GM12878 (cell line): ENCODE results near the gene STK16. TPM values are rescaled to one million over a fixed set of nuclear protein-coding genes. Genes with fewer than 3 reads are reported as not detected.
"Not testable (repeated sequence)": the region's sequence is repeated elsewhere in the genome, so short reads cannot be mapped to it uniquely, and the experiment has no call there.

Experiments
- ATAC-seq: fragments of 200-7000 bp; cut with Tn5 transposase; 3 replicates; pipeline ENCODE4 v1.9.1; 2020; ENCODE audit warnings: mild to moderate bottlenecking, moderate library complexity
- BruUV-seq: library from RNA; stranded (reverse); fragments of 400-500 nt; replicated peaks from 2 replicates; lab custom pipeline; 2021; lab: Mats Ljungman, UMichigan
- CTCF ChIA-PET: fragments of 300-600 bp; sonication (Branson Sonifier 250); formaldehyde crosslinking; extraction: SDS; loops from one replicate; lab custom pipeline; 2021; ENCODE audit warnings: inconsistent platforms; lab: Yijun Ruan, JAX
- POLR2A ChIA-PET: fragments of 350-600 bp; formaldehyde crosslinking; extraction: SDS; loops from one replicate; lab custom pipeline; 2021; ENCODE audit warnings: inconsistent platforms; lab: Charles Lee
- RAD21 ChIA-PET: fragments of 300-600 bp; sonication (Branson Sonifier 250); formaldehyde crosslinking; loops from one replicate; lab custom pipeline; 2023; ENCODE audit warnings: antibody characterized with exemption; ENCODE audit not compliant: unreplicated experiment; lab: Charles Lee
- SMC1A ChIA-PET: fragments of 300-600 bp; sonication (Branson Sonifier 250); formaldehyde crosslinking; loops from one replicate; lab custom pipeline; 2023; ENCODE audit not compliant: unreplicated experiment, uncharacterized antibody; lab: Charles Lee
- DNase-seq: peaks from one replicate; pipeline ENCODE4 v3.0.0-alpha.2; 2011; ENCODE audit warnings: low read depth, low spot score
- FAIRE-seq: peaks from 3 replicates; lab custom pipeline; 2011; peaks lifted over from hg19 to GRCh38; lab: Jason Lieb, UNC
- H2AFZ ChIP-seq: 2 replicates; pipeline ENCODE4 v1.6.0; 2011; ENCODE audit warnings: low read depth, low read length, control low read depth; ENCODE audit not compliant: control insufficient read depth
- H3K27ac ChIP-seq: 2 replicates; pipeline ENCODE4 v1.5.1; 2011; ENCODE audit warnings: control low read depth; ENCODE audit not compliant: control insufficient read depth, insufficient read depth
- H3K27me3 ChIP-seq, 2 experiments: replicated peaks in 1 of 2; 2 replicates each; pipeline versions ENCODE4 v1.6.0 to v1.6.1; 2011; ENCODE audit warnings: low read length in 1 of 2; ENCODE audit not compliant: control insufficient read depth in 2 of 2, insufficient read depth in 2 of 2
- H3K36me3 ChIP-seq, 2 experiments: 2 replicates each; pipeline ENCODE4 v1.5.1; 2011; ENCODE audit warnings: low read length in 1 of 2; ENCODE audit not compliant: control insufficient read depth in 2 of 2, insufficient read depth in 2 of 2
- H3K4me1 ChIP-seq: 2 replicates; pipeline ENCODE4 v1.6.1; 2011; ENCODE audit warnings: mild to moderate bottlenecking, low read length, moderate library complexity, mixed read lengths; ENCODE audit not compliant: control insufficient read depth, insufficient read depth
- H3K4me2 ChIP-seq: 2 replicates; pipeline ENCODE4 v1.6.0; 2011; ENCODE audit warnings: control low read depth; ENCODE audit not compliant: control insufficient read depth, insufficient read depth
- H3K4me3 ChIP-seq: fragments of 200-600 bp; sonication (generic); 2 replicates; pipeline ENCODE4 v1.5.1; 2016
- H3K79me2 ChIP-seq: 2 replicates; pipeline ENCODE4 v1.6.0; 2011; ENCODE audit warnings: low read length; ENCODE audit not compliant: control insufficient read depth, insufficient read depth
- H3K9ac ChIP-seq: 2 replicates; pipeline ENCODE4 v1.8.0; 2011; ENCODE audit warnings: low read length, control low read depth, mixed read lengths; ENCODE audit not compliant: control insufficient read depth, insufficient read depth
- H3K9me3 ChIP-seq: replicated peaks from 3 replicates; pipeline ENCODE4 v1.5.1; 2011; ENCODE audit warnings: mild to moderate bottlenecking, low read length; ENCODE audit not compliant: control insufficient read depth, insufficient read depth
- H4K20me1 ChIP-seq: 2 replicates; pipeline ENCODE4 v1.6.0; 2011; ENCODE audit not compliant: control insufficient read depth, insufficient read depth
- JUND ChIP-seq: IDR thresholded peaks from 2 replicates; pipeline ENCODE4 v1.6.1; 2012; ENCODE audit warnings: low read depth, mild to moderate bottlenecking, low read length, improper control_type of control experiment, moderate library complexity
- POLR2A ChIP-seq: IDR thresholded peaks from 2 replicates; pipeline ENCODE4 v1.6.1; 2011; ENCODE audit warnings: low read depth, mild to moderate bottlenecking, low read length
- WGBS: methylation state at CpG from one replicate; pipeline ENCODE4 v1.1.6; 2016; ENCODE audit warnings: low lambda C conversion rate; ENCODE audit not compliant: insufficient replicate concordance, insufficient coverage; ENCODE audit errors: missing lambda C conversion rate; 5-methylcytosine and 5-hydroxymethylcytosine counted together
- in situ Hi-C: fragments of 300-500 bp; cut with MboI; formaldehyde crosslinking; loops from 9 replicates; pipeline ENCODE4 v1.14.3; 2018; ENCODE audit warnings: mixed read lengths
- intact Hi-C: fragments of 100-400 bp; cut with micrococcal nuclease; formaldehyde crosslinking; loops from one replicate; pipeline ENCODE4 v1.14.2; 2022; ENCODE audit not compliant: unreplicated experiment
- polyA plus RNA-seq, 11 experiments: library from polyadenylated mRNA; depleted of rRNA in 4 of 11; unstranded in 6 of 11; stranded (reverse) in 5 of 11; fragments of >200 nt; fragmentation: Nextera tagmentation in 4 of 11; fragmentation: Illumina TruSeq in 1 of 11; extraction: Ambion mirVana in 4 of 11; extraction: Trizol in 1 of 11; gene quantifications; 1 replicate in 1 of 11; 2 replicates in 10 of 11; pipeline versions ENCODE4 v1.2.1 to v1.2.3, GENCODE V29; 2011 to 2016; ENCODE audit warnings: inconsistent platforms in 2 of 11, missing spikeins in 2 of 11, low read depth in 1 of 11
- total RNA-seq, 4 experiments: library from RNA; depleted of rRNA in 3 of 4; stranded (reverse); fragments of >200 nt in 3 of 4; fragmentation: Illumina TruSeq in 1 of 4; extraction: Trizol in 1 of 4; gene quantifications; 2 replicates each; pipeline versions ENCODE4 v1.2.1 to v1.2.3, GENCODE V29; 2013 to 2021
- TF ChIP-seq, protein P1 (sequence below), 3 experiments: IDR thresholded peaks in 2 of 3; conservative IDR thresholded peaks in 1 of 3; 2 replicates each; pipeline ENCODE4 v1.5.1; 2011; ENCODE audit warnings: low read depth in 3 of 3, low read length in 3 of 3, mild to moderate bottlenecking in 3 of 3, control low read depth in 2 of 3, moderate library complexity in 2 of 3, inconsistent platforms in 1 of 3, mixed read lengths in 1 of 3; ENCODE audit not compliant: control insufficient read depth in 2 of 3, insufficient read depth in 1 of 3; ENCODE audit errors: extremely low read depth in 1 of 3

The STK16 gene
- total and polyA plus RNA-seq, 10 of the 15 experiments (the other 5 are each of a cell fraction or from before 2014, with no cell fraction given), result 4.3 to 50.1 (median 17.9) TPM

- SMC1A ChIA-PET, result interaction anchor here (1.2 kb wide), 1 partner anchor 9 kb away, joined by 4 read pairs; no protein-coding TSS in a partner anchor
- FAIRE-seq (no peak), DNase-seq (no peak), ATAC-seq (no peak; the same call in 2 of the 3 replicates)
- TSS peak; percentile 57 for BruUV-seq
- in situ Hi-C loops, result no loop called here
- Histone ChIP-seq H3K4me2 (no peak overlapping the region), H3K27me3 (no peaks in the 10 kb centered on the region; a peak in 1 of 4 replicates), H3K79me2 (no peaks in the 10 kb centered on the region), H2AFZ (no peak overlapping the region), H3K9ac (no peak overlapping the region), H3K4me1 (no peaks in the 10 kb centered on the region), H3K4me3 (no peak overlapping the region), H3K36me3 (no peaks in the 10 kb centered on the region; a peak in 1 of 4 replicates), H4K20me1 (no peaks in the 10 kb centered on the region), H3K27ac (no peak overlapping the region), H3K9me3 (no peaks in the 10 kb centered on the region)
- WGBS, result 88% methylated on average over 12 of the region's 12 CpGs
- intact Hi-C loops, result no loop called here
- RAD21 ChIA-PET, result interaction anchor here (1.0 kb wide), 1 partner anchor 35 kb away, joined by 4 read pairs; no protein-coding TSS in a partner anchor
- CTCF ChIA-PET, result interaction anchor here (0.8 to 2.1 kb wide), 4 partner anchors 9 to 962 kb away, joined by 3 to 18 read pairs (median 6); no protein-coding TSS in a partner anchor
- TF ChIP-seq JUND (no peak), POLR2A (0 out of 2 replicates have a peak, but pooled peaks have one; percentile 30)
- TF ChIP-seq, protein P1, sequence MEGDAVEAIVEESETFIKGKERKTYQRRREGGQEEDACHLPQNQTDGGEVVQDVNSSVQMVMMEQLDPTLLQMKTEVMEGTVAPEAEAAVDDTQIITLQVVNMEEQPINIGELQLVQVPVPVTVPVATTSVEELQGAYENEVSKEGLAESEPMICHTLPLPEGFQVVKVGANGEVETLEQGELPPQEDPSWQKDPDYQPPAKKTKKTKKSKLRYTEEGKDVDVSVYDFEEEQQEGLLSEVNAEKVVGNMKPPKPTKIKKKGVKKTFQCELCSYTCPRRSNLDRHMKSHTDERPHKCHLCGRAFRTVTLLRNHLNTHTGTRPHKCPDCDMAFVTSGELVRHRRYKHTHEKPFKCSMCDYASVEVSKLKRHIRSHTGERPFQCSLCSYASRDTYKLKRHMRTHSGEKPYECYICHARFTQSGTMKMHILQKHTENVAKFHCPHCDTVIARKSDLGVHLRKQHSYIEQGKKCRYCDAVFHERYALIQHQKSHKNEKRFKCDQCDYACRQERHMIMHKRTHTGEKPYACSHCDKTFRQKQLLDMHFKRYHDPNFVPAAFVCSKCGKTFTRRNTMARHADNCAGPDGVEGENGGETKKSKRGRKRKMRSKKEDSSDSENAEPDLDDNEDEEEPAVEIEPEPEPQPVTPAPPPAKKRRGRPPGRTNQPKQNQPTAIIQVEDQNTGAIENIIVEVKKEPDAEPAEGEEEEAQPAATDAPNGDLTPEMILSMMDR (IDR thresholded peaks at IDR 0.05 in 2 of 3, conservative IDR thresholded peaks at IDR 0.05 in 1 of 3; ENCODE audit: control insufficient read depth in 2 of 3, extremely low read depth in 1 of 3, insufficient read depth in 1 of 3, low read depth in 3 of 3, low read length in 3 of 3), result peak in 2 of 3 experiments; percentile 5 to 8; a peak in 1 of 6 replicates
- POLR2A ChIA-PET, result interaction anchor here (0.7 to 1.7 kb wide), 2 partner anchors 37 to 109 kb away, joined by 3 to 7 read pairs; no protein-coding TSS in a partner anchor
Observed at GRCh38 chr2:219286436-219287115, 41.3 kb downstream of the STK16 start.

DNA sequence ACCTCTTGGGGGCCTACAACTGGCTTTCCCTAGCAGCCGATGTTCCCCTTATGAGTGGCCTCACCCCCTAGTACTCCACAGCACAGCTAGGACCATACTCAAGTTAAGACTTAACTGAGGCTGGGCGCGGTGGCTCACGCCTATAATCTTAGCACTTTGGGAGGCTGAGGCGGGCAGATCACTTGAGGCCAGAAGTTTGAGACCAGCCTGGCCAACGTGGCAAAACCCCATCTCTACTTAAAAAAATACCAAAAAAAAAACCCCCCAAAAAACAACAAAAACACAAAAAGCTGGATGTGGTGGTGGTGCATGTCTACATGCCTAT, 41.8 kb downstream of the STK16 start:
- H3K27me3 ChIP-seq, DNase-seq, H4K20me1 ChIP-seq, H3K36me3 ChIP-seq, H3K79me2 ChIP-seq, BruUV-seq, H3K9ac ChIP-seq, H3K9me3 ChIP-seq, H3K4me2 ChIP-seq, H3K4me1 ChIP-seq, H2AFZ ChIP-seq, in situ Hi-C loops, FAIRE-seq, H3K4me3 ChIP-seq, intact Hi-C loops, H3K27ac ChIP-seq: not testable (repeated sequence)
- ChIA-PET POLR2A (interaction anchor here (0.7 to 1.7 kb wide), 2 partner anchors 37 to 110 kb away, joined by 3 to 7 read pairs; no protein-coding TSS in a partner anchor), CTCF (interaction anchor here (0.8 to 2.1 kb wide), 4 partner anchors 8 to 963 kb away, joined by 3 to 18 read pairs (median 6); no protein-coding TSS in a partner anchor), RAD21 (interaction anchor here (1.0 kb wide), 1 partner anchor 35 kb away, joined by 4 read pairs; no protein-coding TSS in a partner anchor), SMC1A (interaction anchor here (1.2 kb wide), 1 partner anchor 10 kb away, joined by 4 read pairs; no protein-coding TSS in a partner anchor)
- WGBS, result 83% methylated on average over 6 of the region's 6 CpGs
- ATAC-seq, result peak; percentile 44; the same call in 1 of the 3 replicates
